RWPE2 (cell line): Measurements from ENCODE around the gene TTC39C.

Source experiments
- ATAC-seq: fragments of 200-7000 bp; cut with Tn5 transposase; 3 replicates; pipeline ENCODE4 v1.9.1; 2021; ENCODE audit warnings: low read depth
- DNase-seq: peaks from one replicate; pipeline ENCODE4 v3.0.0-alpha.2; 2020; ENCODE audit warnings: low spot score
- H3K27ac ChIP-seq: fragments of 450-650 bp; 2 replicates; pipeline ENCODE4 v1.5.1; 2017; ENCODE audit warnings: mild to moderate bottlenecking; ENCODE audit not compliant: poor library complexity, severe bottlenecking
- H3K27me3 ChIP-seq: fragments of 250-450 bp; sonication (Bioruptor Pico); 2 replicates; pipeline ENCODE4 v1.5.1; 2021; ENCODE audit warnings: mild to moderate bottlenecking, moderate library complexity; ENCODE audit not compliant: insufficient read depth, poor library complexity, severe bottlenecking
- H3K36me3 ChIP-seq: fragments of 250-450 bp; sonication (Bioruptor Pico); 2 replicates; pipeline ENCODE4 v1.5.1; 2020; ENCODE audit warnings: low read depth, mild to moderate bottlenecking, moderate library complexity
- H3K4me1 ChIP-seq: fragments of 250-450 bp; sonication (Bioruptor Pico); 2 replicates; pipeline ENCODE4 v1.5.1; 2021; ENCODE audit warnings: mild to moderate bottlenecking, moderate library complexity; ENCODE audit not compliant: insufficient read depth, poor library complexity, severe bottlenecking
- H3K4me3 ChIP-seq: fragments of 250-450 bp; sonication (Bioruptor Pico); 2 replicates; pipeline ENCODE4 v1.5.1; 2021; ENCODE audit warnings: mild to moderate bottlenecking, moderate library complexity; ENCODE audit not compliant: severe bottlenecking
- H3K9me3 ChIP-seq: fragments of 250-450 bp; sonication (Bioruptor Pico); 2 replicates; pipeline ENCODE4 v1.5.1; 2021; ENCODE audit warnings: mild to moderate bottlenecking, moderate library complexity; ENCODE audit not compliant: severe bottlenecking
- CTCF ChIP-seq: fragments of 450-650 bp; IDR thresholded peaks from one replicate; pipeline ENCODE4 v1.5.1; 2017; ENCODE audit warnings: mild to moderate bottlenecking, moderate library complexity; ENCODE audit not compliant: poor library complexity, severe bottlenecking

Gene TTC39C

GRCh38 chr18:24094561-24094960 lies 80.0 kb downstream of the TTC39C start:
- no peaks in the 10 kb centered on the region for H3K4me1 ChIP-seq
- DNase-seq (no peak), ATAC-seq (no peak)
- no peak overlapping the region for H3K4me3 ChIP-seq
- TF ChIP-seq CTCF: no peak
- no peaks in the 10 kb centered on the region for H3K36me3 ChIP-seq
- H3K27me3 ChIP-seq: no peaks in the 10 kb centered on the region
- no peak overlapping the region for H3K27ac ChIP-seq
- no peaks in the 10 kb centered on the region for H3K9me3 ChIP-seq

GRCh38 chr18:24095976-24096375 lies 81.4 kb downstream of the TTC39C start:
- DNase-seq (no peak), ATAC-seq (no peak)
- H3K4me3 ChIP-seq: no peak overlapping the region
- TF ChIP-seq CTCF: no peak
- no peaks in the 10 kb centered on the region for H3K27me3 ChIP-seq
- no peaks in the 10 kb centered on the region for H3K9me3 ChIP-seq
- no peaks in the 10 kb centered on the region for H3K4me1 ChIP-seq
- no peaks in the 10 kb centered on the region for H3K36me3 ChIP-seq
- H3K27ac ChIP-seq: no peak overlapping the region

- DNase-seq (no peak), ATAC-seq (no peak)
- TF ChIP-seq CTCF: no peak
These were observed 88.9 kb downstream of the TTC39C start for GRCh38 chr18:24103320-24104021.

GRCh38 chr18:24104486-24104885 lies 89.9 kb downstream of the TTC39C start:
- no peak overlapping the region for H3K4me3 ChIP-seq
- H3K9me3 ChIP-seq: no peaks in the 10 kb centered on the region
- no peak for ATAC-seq
- no peaks in the 10 kb centered on the region for H3K4me1 ChIP-seq
- no peaks in the 10 kb centered on the region for H3K36me3 ChIP-seq
- TF ChIP-seq CTCF: no peak
- no peaks in the 10 kb centered on the region for H3K27me3 ChIP-seq
- no peak overlapping the region for H3K27ac ChIP-seq
- DNase-seq: no peak

More at GRCh38 chr18:24103320-24104021, 88.9 kb downstream of the TTC39C start:
- H3K36me3 ChIP-seq: no peaks in the 10 kb centered on the region
- no peaks in the 10 kb centered on the region for H3K9me3 ChIP-seq
- H3K4me3 ChIP-seq: no peak overlapping the region
- H3K27ac ChIP-seq: no peak overlapping the region
- H3K4me1 ChIP-seq: no peaks in the 10 kb centered on the region
- H3K27me3 ChIP-seq: no peaks in the 10 kb centered on the region

- DNase-seq: no peak
- H3K27me3 ChIP-seq: no peaks in the 10 kb centered on the region
- TF ChIP-seq CTCF: no peak
- no peak overlapping the region for H3K4me3 ChIP-seq
- no peaks in the 10 kb centered on the region for H3K36me3 ChIP-seq
- H3K4me1 ChIP-seq: peaks cover 13% of the 10 kb centered on the region
- no peak overlapping the region for H3K27ac ChIP-seq
- ATAC-seq: no peak
- no peaks in the 10 kb centered on the region for H3K9me3 ChIP-seq
These were observed 94.1 kb downstream of the TTC39C start for GRCh38 chr18:24108641-24109040.
